ENCODE measurements around the gene HLA-DQB1. TPM values are rescaled to one million over a fixed set of nuclear protein-coding genes. Genes with fewer than 3 reads are reported as not detected.

The HLA-DQB1 gene
- total RNA-seq, 4 donors from 2014 or later: 0.14 to 1.9 (median 1.1) TPM; not detected in 1

- no peak overlapping the region for H3K4me3 ChIP-seq
- DNase-seq: no peak
- WGBS, 2 donors (ENCODE audit: low coverage in 1 of 2): 0 to 53% methylated on average over 1 to 3 of the region's 3 CpGs
- H3K27me3 ChIP-seq: no peaks in the 10 kb centered on the region
- intact Hi-C loops (cut with DNase I; ENCODE audit: low total_unique reads) (no loop called here), in situ Hi-C loops (cut with MboI; ENCODE audit: low pct_ligation_motif_present in 1 of 4, low pct_unique_long_range_greater_than_20kb in 1 of 4, low sequenced_read_pairs in 3 of 4) (no loop called here)
- no peaks in the 10 kb centered on the region for H3K9me3 ChIP-seq
- no peaks in the 10 kb centered on the region for H3K36me3 ChIP-seq
- no peak for TF ChIP-seq POLR2AphosphoS5 (IDR thresholded peaks at IDR 0.05)
- TF ChIP-seq EP300 (IDR thresholded peaks at IDR 0.05; ENCODE audit: low read depth): no peak
- TF ChIP-seq, protein P1, sequence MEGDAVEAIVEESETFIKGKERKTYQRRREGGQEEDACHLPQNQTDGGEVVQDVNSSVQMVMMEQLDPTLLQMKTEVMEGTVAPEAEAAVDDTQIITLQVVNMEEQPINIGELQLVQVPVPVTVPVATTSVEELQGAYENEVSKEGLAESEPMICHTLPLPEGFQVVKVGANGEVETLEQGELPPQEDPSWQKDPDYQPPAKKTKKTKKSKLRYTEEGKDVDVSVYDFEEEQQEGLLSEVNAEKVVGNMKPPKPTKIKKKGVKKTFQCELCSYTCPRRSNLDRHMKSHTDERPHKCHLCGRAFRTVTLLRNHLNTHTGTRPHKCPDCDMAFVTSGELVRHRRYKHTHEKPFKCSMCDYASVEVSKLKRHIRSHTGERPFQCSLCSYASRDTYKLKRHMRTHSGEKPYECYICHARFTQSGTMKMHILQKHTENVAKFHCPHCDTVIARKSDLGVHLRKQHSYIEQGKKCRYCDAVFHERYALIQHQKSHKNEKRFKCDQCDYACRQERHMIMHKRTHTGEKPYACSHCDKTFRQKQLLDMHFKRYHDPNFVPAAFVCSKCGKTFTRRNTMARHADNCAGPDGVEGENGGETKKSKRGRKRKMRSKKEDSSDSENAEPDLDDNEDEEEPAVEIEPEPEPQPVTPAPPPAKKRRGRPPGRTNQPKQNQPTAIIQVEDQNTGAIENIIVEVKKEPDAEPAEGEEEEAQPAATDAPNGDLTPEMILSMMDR (IDR thresholded peaks at IDR 0.05): no peak
- TF ChIP-seq POLR2A (IDR thresholded peaks at IDR 0.05): no peak
- H3K4me1 ChIP-seq: no peaks in the 10 kb centered on the region
- no peak overlapping the region for H3K27ac ChIP-seq
Observed at GRCh38 chr6:32627249-32627648, 39.2 kb downstream of the HLA-DQB1 start.

GRCh38 chr6:32625137-32625536 is 41.3 kb downstream of the HLA-DQB1 start:
- in situ Hi-C loops (cut with MboI; ENCODE audit: low pct_ligation_motif_present in 1 of 4, low pct_unique_long_range_greater_than_20kb in 1 of 4, low sequenced_read_pairs in 3 of 4): no loop called here
- no peak overlapping the region for H3K27ac ChIP-seq
- TF ChIP-seq EP300 (IDR thresholded peaks at IDR 0.05; ENCODE audit: low read depth) (no peak), POLR2A (IDR thresholded peaks at IDR 0.05) (no peak), POLR2AphosphoS5 (IDR thresholded peaks at IDR 0.05) (no peak)
- TF ChIP-seq, protein P1 (IDR thresholded peaks at IDR 0.05): no peak

DNA sequence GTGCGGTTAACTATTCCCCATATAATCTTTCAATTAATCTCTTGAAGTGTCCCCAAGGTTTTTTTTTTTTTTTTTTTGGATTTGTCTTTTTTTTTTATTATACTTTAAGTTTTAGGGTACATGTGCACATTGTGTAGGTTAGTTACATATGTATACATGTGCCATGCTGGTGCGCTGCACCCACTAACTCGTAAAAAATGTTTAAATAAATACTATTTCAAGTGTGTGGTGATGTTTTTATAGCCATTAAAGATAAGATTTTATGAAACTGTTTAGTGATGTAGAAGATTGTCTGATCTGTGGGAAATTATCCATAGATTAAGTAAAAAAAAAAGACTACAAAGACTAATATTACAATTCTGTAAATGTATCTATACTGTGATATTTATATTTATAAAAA is 41.9 kb downstream of the HLA-DQB1 start:
- no peaks in the 10 kb centered on the region for H3K4me1 ChIP-seq
- WGBS, 2 donors (ENCODE audit: low coverage in 1 of 2): 0% methylated on average over 1 of the region's 3 CpGs
- no peaks in the 10 kb centered on the region for H3K27me3 ChIP-seq
- no peak for DNase-seq
- intact Hi-C loops (cut with DNase I; ENCODE audit: low total_unique reads) (no loop called here), in situ Hi-C loops (cut with MboI; ENCODE audit: low pct_ligation_motif_present in 1 of 4, low pct_unique_long_range_greater_than_20kb in 1 of 4, low sequenced_read_pairs in 3 of 4) (no loop called here)
- no peak overlapping the region for H3K27ac ChIP-seq
- no peak overlapping the region for H3K4me3 ChIP-seq
- H3K36me3 ChIP-seq: no peaks in the 10 kb centered on the region
- TF ChIP-seq EP300 (IDR thresholded peaks at IDR 0.05; ENCODE audit: low read depth) (no peak), POLR2AphosphoS5 (IDR thresholded peaks at IDR 0.05) (no peak), POLR2A (IDR thresholded peaks at IDR 0.05) (no peak)
- TF ChIP-seq, protein P1 (IDR thresholded peaks at IDR 0.05): no peak
- no peaks in the 10 kb centered on the region for H3K9me3 ChIP-seq

More at GRCh38 chr6:32625137-32625536, 41.3 kb downstream of the HLA-DQB1 start:
- DNase-seq: no peak
- H3K36me3 ChIP-seq: no peaks in the 10 kb centered on the region
- H3K4me1 ChIP-seq: no peaks in the 10 kb centered on the region
- H3K9me3 ChIP-seq: no peaks in the 10 kb centered on the region
- intact Hi-C loops (cut with DNase I; ENCODE audit: low total_unique reads): no loop called here
- no peaks in the 10 kb centered on the region for H3K27me3 ChIP-seq
- no peak overlapping the region for H3K4me3 ChIP-seq
- 30 to 36% methylated on average over 3 to 5 of the region's 5 CpGs for WGBS, 2 donors (ENCODE audit: low coverage in 1 of 2)

GRCh38 chr6:32623693-32624092 is 42.8 kb downstream of the HLA-DQB1 start:
- in situ Hi-C loops (cut with MboI; ENCODE audit: low pct_ligation_motif_present in 1 of 4, low pct_unique_long_range_greater_than_20kb in 1 of 4, low sequenced_read_pairs in 3 of 4) (no loop called here), intact Hi-C loops (cut with DNase I; ENCODE audit: low total_unique reads) (no loop called here)
- no peaks in the 10 kb centered on the region for H3K27me3 ChIP-seq
- H3K9me3 ChIP-seq: no peaks in the 10 kb centered on the region
- H3K4me3 ChIP-seq: no peak overlapping the region
- H3K27ac ChIP-seq: no peak overlapping the region
- no peaks in the 10 kb centered on the region for H3K4me1 ChIP-seq
- no peaks in the 10 kb centered on the region for H3K36me3 ChIP-seq
- TF ChIP-seq POLR2AphosphoS5 (IDR thresholded peaks at IDR 0.05): no peak
- no peak for TF ChIP-seq POLR2A (IDR thresholded peaks at IDR 0.05)
- TF ChIP-seq EP300 (IDR thresholded peaks at IDR 0.05; ENCODE audit: low read depth): no peak
- TF ChIP-seq, protein P1 (IDR thresholded peaks at IDR 0.05): no peak
- DNase-seq: no peak
